Nephron progenitor cell (in vitro differentiated cells): Measurements from ENCODE around the gene HNF4A.

Source experiments
- DNase-seq: peaks from one replicate; pipeline ENCODE4 v3.0.0; 2021
- H3K27ac Mint-ChIP-seq: 2 replicates; pipeline ENCODE4 v1.8.0; 2021; ENCODE audit warnings: mild to moderate bottlenecking, moderate library complexity, mixed read lengths
- H3K27me3 Mint-ChIP-seq: 2 replicates; pipeline ENCODE4 v1.8.0; 2021; ENCODE audit warnings: mild to moderate bottlenecking, low read depth, mixed read lengths; ENCODE audit not compliant: poor library complexity
- H3K36me3 Mint-ChIP-seq: 2 replicates; pipeline ENCODE4 v1.8.0; 2021; ENCODE audit warnings: low read depth, mixed read lengths
- H3K4me1 Mint-ChIP-seq: 2 replicates; pipeline ENCODE4 v1.8.0; 2021; ENCODE audit warnings: mixed read lengths
- H3K4me3 Mint-ChIP-seq: 2 replicates; pipeline ENCODE4 v1.8.0; 2021; ENCODE audit warnings: mild to moderate bottlenecking, moderate library complexity, mixed read lengths
- H3K9me3 Mint-ChIP-seq: 2 replicates; pipeline ENCODE4 v1.8.0; 2021; ENCODE audit warnings: mild to moderate bottlenecking, moderate library complexity, mixed read lengths
- TF ChIP-seq, protein P1 (sequence below): fragments of 200-600 bp; sonication (generic); IDR thresholded peaks from 2 replicates; pipeline ENCODE4 v1.5.0; 2021; ENCODE audit warnings: antibody characterized with exemption

The HNF4A gene

GRCh38 chr20:44426879-44427790, 71.6 kb downstream of the HNF4A start:
- TF ChIP-seq, protein P1, sequence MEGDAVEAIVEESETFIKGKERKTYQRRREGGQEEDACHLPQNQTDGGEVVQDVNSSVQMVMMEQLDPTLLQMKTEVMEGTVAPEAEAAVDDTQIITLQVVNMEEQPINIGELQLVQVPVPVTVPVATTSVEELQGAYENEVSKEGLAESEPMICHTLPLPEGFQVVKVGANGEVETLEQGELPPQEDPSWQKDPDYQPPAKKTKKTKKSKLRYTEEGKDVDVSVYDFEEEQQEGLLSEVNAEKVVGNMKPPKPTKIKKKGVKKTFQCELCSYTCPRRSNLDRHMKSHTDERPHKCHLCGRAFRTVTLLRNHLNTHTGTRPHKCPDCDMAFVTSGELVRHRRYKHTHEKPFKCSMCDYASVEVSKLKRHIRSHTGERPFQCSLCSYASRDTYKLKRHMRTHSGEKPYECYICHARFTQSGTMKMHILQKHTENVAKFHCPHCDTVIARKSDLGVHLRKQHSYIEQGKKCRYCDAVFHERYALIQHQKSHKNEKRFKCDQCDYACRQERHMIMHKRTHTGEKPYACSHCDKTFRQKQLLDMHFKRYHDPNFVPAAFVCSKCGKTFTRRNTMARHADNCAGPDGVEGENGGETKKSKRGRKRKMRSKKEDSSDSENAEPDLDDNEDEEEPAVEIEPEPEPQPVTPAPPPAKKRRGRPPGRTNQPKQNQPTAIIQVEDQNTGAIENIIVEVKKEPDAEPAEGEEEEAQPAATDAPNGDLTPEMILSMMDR: no peak
- H3K27ac Mint-ChIP-seq: no peak overlapping the region
- H3K4me1 Mint-ChIP-seq: no peaks in the 10 kb centered on the region
- no peaks in the 10 kb centered on the region for H3K36me3 Mint-ChIP-seq
- DNase-seq: no peak
- H3K4me3 Mint-ChIP-seq: no peak overlapping the region
- no peaks in the 10 kb centered on the region for H3K9me3 Mint-ChIP-seq
- peaks cover 4% of the 10 kb centered on the region for H3K27me3 Mint-ChIP-seq

GRCh38 chr20:44427804-44428173, 72.3 kb downstream of the HNF4A start:
- Mint-ChIP-seq H3K9me3 (no peaks in the 10 kb centered on the region), H3K36me3 (no peaks in the 10 kb centered on the region), H3K4me1 (no peaks in the 10 kb centered on the region), H3K4me3 (no peak overlapping the region), H3K27ac (no peak overlapping the region), H3K27me3 (peaks cover 7% of the 10 kb centered on the region)
- DNase-seq: no peak
- TF ChIP-seq, protein P1: no peak

DNA sequence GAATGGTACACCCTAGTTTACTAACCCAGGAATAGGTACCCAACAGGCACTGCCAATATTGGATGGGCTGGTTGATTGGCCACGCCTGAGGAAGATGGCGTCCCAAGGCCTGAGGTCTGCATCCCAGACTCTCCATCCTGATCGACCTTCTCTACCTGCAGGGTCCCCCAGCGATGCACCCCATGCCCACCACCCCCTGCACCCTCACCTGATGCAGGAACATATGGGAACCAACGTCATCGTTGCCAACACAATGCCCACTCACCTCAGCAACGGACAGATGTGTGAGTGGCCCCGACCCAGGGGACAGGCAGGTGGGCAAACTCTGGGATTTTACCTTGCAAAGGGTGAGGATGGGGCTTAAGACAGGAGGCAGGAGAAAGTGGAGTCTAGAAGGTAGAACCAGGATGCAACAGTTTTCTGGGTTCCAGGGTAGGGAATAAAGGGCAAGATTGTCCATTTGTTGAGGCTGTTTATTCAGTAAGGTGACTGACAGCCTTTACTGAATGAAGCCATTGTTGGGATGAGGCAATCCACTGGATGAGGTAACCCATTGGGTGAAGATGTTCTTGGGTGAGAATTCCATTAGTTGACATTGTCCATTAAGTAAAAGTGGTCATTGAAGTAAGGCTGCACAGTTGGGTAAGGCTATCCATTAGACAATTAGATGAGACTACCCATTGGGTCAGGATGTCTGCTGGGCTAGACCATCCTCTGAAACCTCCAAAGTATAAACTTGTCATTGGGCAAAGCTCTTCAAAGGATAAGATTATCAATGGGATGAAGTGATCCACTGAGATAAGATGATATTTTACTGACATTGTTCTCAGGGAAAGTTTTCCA, 72.9 kb downstream of the HNF4A start:
- H3K4me3 Mint-ChIP-seq: no peak overlapping the region
- H3K9me3 Mint-ChIP-seq: no peaks in the 10 kb centered on the region
- no peak overlapping the region for H3K27ac Mint-ChIP-seq
- peaks cover 11% of the 10 kb centered on the region for H3K27me3 Mint-ChIP-seq
- no peak for DNase-seq
- TF ChIP-seq, protein P1: no peak
- H3K4me1 Mint-ChIP-seq: no peaks in the 10 kb centered on the region
- H3K36me3 Mint-ChIP-seq: no peaks in the 10 kb centered on the region

- no peaks in the 10 kb centered on the region for H3K4me1 Mint-ChIP-seq
- peaks cover 13% of the 10 kb centered on the region for H3K27me3 Mint-ChIP-seq
- no peaks in the 10 kb centered on the region for H3K36me3 Mint-ChIP-seq
- no peak for DNase-seq
- H3K27ac Mint-ChIP-seq: no peak overlapping the region
- no peaks in the 10 kb centered on the region for H3K9me3 Mint-ChIP-seq
- TF ChIP-seq, protein P1: no peak
- no peak overlapping the region for H3K4me3 Mint-ChIP-seq
These were observed 73.5 kb downstream of the HNF4A start for GRCh38 chr20:44429017-44429339.

DNA sequence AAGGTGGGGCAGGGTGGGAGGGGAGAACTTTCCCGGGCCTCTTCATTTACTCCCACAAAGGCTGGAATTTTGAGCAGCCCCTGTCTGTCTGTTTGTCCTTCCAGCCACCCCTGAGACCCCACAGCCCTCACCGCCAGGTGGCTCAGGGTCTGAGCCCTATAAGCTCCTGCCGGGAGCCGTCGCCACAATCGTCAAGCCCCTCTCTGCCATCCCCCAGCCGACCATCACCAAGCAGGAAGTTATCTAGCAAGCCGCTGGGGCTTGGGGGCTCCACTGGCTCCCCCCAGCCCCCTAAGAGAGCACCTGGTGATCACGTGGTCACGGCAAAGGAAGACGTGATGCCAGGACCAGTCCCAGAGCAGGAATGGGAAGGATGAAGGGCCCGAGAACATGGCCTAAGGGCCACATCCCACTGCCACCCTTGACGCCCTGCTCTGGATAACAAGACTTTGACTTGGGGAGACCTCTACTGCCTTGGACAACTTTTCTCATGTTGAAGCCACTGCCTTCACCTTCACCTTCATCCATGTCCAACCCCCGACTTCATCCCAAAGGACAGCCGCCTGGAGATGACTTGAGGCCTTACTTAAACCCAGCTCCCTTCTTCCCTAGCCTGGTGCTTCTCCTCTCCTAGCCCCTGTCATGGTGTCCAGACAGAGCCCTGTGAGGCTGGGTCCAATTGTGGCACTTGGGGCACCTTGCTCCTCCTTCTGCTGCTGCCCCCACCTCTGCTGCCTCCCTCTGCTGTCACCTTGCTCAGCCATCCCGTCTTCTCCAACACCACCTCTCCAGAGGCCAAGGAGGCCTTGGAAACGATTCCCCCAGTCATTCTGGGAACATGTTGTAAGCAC, 74.1 kb downstream of the HNF4A start:
- no peaks in the 10 kb centered on the region for H3K4me1 Mint-ChIP-seq
- no peak overlapping the region for H3K4me3 Mint-ChIP-seq
- TF ChIP-seq, protein P1: no peak
- H3K36me3 Mint-ChIP-seq: no peaks in the 10 kb centered on the region
- H3K9me3 Mint-ChIP-seq: no peaks in the 10 kb centered on the region
- H3K27ac Mint-ChIP-seq: no peak overlapping the region
- no peak for DNase-seq
- peaks cover 15% of the 10 kb centered on the region for H3K27me3 Mint-ChIP-seq
